A673 (cell line): ENCODE results near the gene HAT1. TPM values are rescaled to one million over a fixed set of nuclear protein-coding genes. Genes with fewer than 3 reads are reported as not detected.

Source experiments
- BruUV-seq: library from RNA; stranded (reverse); fragments of 400-500 nt; replicated peaks from 2 replicates; lab custom pipeline; 2021; lab: Mats Ljungman, UMichigan
- CTCF ChIA-PET: fragments of 300-600 bp; sonication (Branson Sonifier 250); formaldehyde crosslinking; loops from one replicate; lab custom pipeline; 2022; ENCODE audit warnings: antibody characterized with exemption; lab: Charles Lee
- POLR2A ChIA-PET: fragments of 300-600 bp; sonication (Branson Sonifier 250); formaldehyde crosslinking; loops from one replicate; lab custom pipeline; 2022; ENCODE audit warnings: antibody characterized with exemption; ENCODE audit not compliant: low non-redundant PET; lab: Charles Lee
- DNase-seq: peaks from one replicate; pipeline ENCODE4 v3.0.0-alpha.2; 2015; ENCODE audit warnings: low spot score
- H3K27ac ChIP-seq: fragments of 200-600 bp; sonication (generic); 2 replicates; pipeline ENCODE4 v1.5.1; 2016; ENCODE audit warnings: mixed run types, low read depth, mild to moderate bottlenecking, mixed read lengths, antibody characterized with exemption, low read length; ENCODE audit not compliant: poor library complexity, severe bottlenecking
- H3K27me3 ChIP-seq: fragments of 200-600 bp; sonication (generic); replicated peaks from 2 replicates; pipeline ENCODE4 v1.6.1; 2017; ENCODE audit warnings: mixed run types, low read depth, mild to moderate bottlenecking, mixed read lengths, antibody characterized with exemption, low read length; ENCODE audit not compliant: insufficient read depth, poor library complexity
- H3K36me3 ChIP-seq: fragments of 200-600 bp; sonication (generic); 2 replicates; pipeline ENCODE4 v1.6.1; 2016; ENCODE audit warnings: mixed run types, mild to moderate bottlenecking, mixed read lengths, antibody characterized with exemption, low read length; ENCODE audit not compliant: insufficient read depth, poor library complexity, severe bottlenecking
- H3K4me1 ChIP-seq: fragments of 200-600 bp; sonication (generic); 2 replicates; pipeline ENCODE4 v1.6.1; 2017; ENCODE audit warnings: mixed run types, mild to moderate bottlenecking, mixed read lengths, antibody characterized with exemption, low read length; ENCODE audit not compliant: insufficient read depth, poor library complexity, severe bottlenecking
- H3K4me3 ChIP-seq: fragments of 200-600 bp; sonication (generic); 2 replicates; pipeline ENCODE4 v1.5.1; 2016; ENCODE audit warnings: low read depth, mixed run types, mild to moderate bottlenecking, mixed read lengths, low read length; ENCODE audit not compliant: poor library complexity, severe bottlenecking
- H3K9me3 ChIP-seq: fragments of 200-600 bp; sonication (generic); 2 replicates; pipeline ENCODE4 v1.6.1; 2016; ENCODE audit warnings: mixed run types, low read depth, mild to moderate bottlenecking, mixed read lengths, antibody characterized with exemption, low read length; ENCODE audit not compliant: poor library complexity, severe bottlenecking
- EZH2 ChIP-seq: fragments of 200-600 bp; sonication (generic); IDR thresholded peaks from 2 replicates; pipeline ENCODE4 v1.6.1; 2017; ENCODE audit warnings: borderline replicate concordance, low read depth, mild to moderate bottlenecking, mixed read lengths, antibody characterized with exemption, low read length; ENCODE audit not compliant: poor library complexity, severe bottlenecking
- intact Hi-C: fragments of 100-400 bp; cut with micrococcal nuclease; formaldehyde crosslinking; loops from one replicate; pipeline ENCODE4 v1.10.0; 2022; ENCODE audit not compliant: unreplicated experiment
- total RNA-seq: library from RNA; stranded (reverse); gene quantifications from 2 replicates; pipeline ENCODE4 v1.2.3, GENCODE V29; 2021
- TF ChIP-seq, protein P1 (sequence below): fragments of 300-800, 200-600 bp; sonication (generic); conservative IDR thresholded peaks from 2 replicates; pipeline ENCODE4 v1.5.1; 2017; ENCODE audit warnings: low read depth, mild to moderate bottlenecking, antibody characterized with exemption, low read length, moderate library complexity, mixed read lengths

The HAT1 gene
- total RNA-seq, 1 experiment from 2014 or later, result 115 TPM

DNA sequence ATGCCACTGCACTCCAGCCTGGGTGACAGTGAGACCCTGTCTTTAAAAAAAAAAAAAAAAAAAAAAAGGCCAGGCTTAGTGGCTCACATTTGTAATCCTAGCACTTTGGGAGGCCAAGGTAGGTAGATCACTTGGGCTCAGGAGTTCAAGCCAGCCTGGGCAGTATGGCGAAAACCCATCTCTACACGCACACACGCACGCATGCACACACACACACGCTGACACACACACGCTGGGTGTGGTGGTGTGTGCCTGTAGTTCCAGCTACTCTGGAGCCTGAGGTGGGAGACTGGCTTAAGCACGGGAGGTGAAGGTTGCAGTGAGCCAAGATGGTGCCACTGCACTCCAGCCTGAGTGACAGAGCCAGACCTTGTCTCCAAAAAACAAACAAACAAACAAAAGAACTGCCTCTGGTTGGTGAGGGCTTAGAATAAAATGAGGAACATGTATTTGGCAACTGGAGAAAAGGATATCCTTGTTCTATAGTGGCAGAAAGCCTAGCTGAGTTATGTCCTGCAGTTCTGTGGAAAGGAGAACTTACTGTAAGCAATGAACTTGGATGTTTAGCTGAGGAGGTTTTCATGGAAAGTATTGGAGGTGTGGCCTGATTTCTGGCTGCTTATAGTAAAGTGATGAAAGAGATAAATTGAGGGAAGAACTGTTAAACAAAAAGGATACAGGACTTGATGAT, 34.0 kb downstream of the HAT1 start:
- intact Hi-C loops, result loop anchor here (5.0 to 10.0 kb wide), 2 partner anchors 146 to 251 kb away; partner anchors contain the start of gene DLX2
- peak; percentile 12 for DNase-seq
- BruUV-seq, result no TSS peak
- Histone ChIP-seq H3K9me3 (no peaks in the 10 kb centered on the region), H3K4me1 (peaks cover 10% of the 10 kb centered on the region), H3K27ac (no peak overlapping the region), H3K4me3 (no peak overlapping the region), H3K36me3 (no peaks in the 10 kb centered on the region), H3K27me3 (no peaks in the 10 kb centered on the region)
- ChIA-PET POLR2A (interaction anchor here (0.6 kb wide), 1 partner anchor 100 kb away, joined by 3 read pairs; no protein-coding TSS in a partner anchor), CTCF (no interaction called here)
- TF ChIP-seq, protein P1, sequence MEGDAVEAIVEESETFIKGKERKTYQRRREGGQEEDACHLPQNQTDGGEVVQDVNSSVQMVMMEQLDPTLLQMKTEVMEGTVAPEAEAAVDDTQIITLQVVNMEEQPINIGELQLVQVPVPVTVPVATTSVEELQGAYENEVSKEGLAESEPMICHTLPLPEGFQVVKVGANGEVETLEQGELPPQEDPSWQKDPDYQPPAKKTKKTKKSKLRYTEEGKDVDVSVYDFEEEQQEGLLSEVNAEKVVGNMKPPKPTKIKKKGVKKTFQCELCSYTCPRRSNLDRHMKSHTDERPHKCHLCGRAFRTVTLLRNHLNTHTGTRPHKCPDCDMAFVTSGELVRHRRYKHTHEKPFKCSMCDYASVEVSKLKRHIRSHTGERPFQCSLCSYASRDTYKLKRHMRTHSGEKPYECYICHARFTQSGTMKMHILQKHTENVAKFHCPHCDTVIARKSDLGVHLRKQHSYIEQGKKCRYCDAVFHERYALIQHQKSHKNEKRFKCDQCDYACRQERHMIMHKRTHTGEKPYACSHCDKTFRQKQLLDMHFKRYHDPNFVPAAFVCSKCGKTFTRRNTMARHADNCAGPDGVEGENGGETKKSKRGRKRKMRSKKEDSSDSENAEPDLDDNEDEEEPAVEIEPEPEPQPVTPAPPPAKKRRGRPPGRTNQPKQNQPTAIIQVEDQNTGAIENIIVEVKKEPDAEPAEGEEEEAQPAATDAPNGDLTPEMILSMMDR, result no peak
- no peak for TF ChIP-seq EZH2

DNA sequence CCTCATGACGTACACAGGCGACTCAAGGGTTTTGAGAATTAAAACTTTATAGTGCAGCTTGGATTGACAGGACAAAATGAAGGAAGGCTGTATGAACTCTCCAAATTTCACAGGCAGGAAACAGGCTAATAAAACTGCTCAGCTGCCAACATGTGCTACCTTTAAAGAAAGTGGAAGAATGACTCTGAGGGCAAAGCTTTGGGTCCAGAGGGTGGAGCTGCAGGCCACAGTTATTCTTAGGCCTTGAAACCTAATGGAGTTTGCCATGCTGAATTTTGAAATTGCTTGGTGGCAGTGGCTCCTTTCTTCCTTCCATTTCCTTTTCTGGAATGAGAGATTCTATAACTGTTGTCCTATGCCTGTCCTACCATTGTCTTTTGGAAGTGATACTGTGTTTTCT, 34.8 kb downstream of the HAT1 start:
- DNase-seq, result peak; percentile 71
- H3K27me3 ChIP-seq, result no peaks in the 10 kb centered on the region
- intact Hi-C loops, result loop anchor here (5.0 to 10.0 kb wide), 2 partner anchors 145 to 252 kb away; partner anchors contain the start of gene DLX2
- ChIA-PET CTCF (no interaction called here), POLR2A (no interaction called here)
- BruUV-seq, result no TSS peak
- peaks cover 10% of the 10 kb centered on the region for H3K4me1 ChIP-seq
- H3K9me3 ChIP-seq, result no peaks in the 10 kb centered on the region
- no peaks in the 10 kb centered on the region for H3K36me3 ChIP-seq
- H3K4me3 ChIP-seq, result no peak overlapping the region
- TF ChIP-seq, protein P1, result peak; percentile 53
- no peak for TF ChIP-seq EZH2
- H3K27ac ChIP-seq, result peak overlapping the region; percentile 16

DNA sequence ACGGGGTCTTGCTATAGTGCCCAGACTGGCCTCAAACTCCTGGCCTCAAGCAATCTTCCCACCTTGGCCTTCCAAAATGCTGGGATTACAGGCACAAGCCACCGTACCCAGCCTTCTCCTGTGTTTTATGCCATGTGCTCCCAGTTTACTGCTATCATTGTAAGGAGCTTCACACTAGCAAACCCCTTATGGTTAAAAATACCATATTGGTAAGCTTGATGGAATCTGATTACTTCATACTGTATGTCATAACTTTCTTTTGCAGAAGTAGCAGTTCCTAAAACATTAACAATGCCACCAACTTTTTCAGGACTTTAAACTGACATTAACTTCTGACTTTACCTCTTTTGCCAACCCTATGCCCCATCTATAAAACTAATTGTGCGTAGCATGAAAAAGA, 36.2 kb downstream of the HAT1 start:
- H3K27me3 ChIP-seq, result no peaks in the 10 kb centered on the region
- H3K4me1 ChIP-seq, result peaks cover 14% of the 10 kb centered on the region
- no peak for TF ChIP-seq EZH2
- TF ChIP-seq, protein P1, result no peak
- H3K36me3 ChIP-seq, result no peaks in the 10 kb centered on the region
- no peak for DNase-seq
- ChIA-PET POLR2A (no interaction called here), CTCF (no interaction called here)
- BruUV-seq, result no TSS peak
- no peak overlapping the region for H3K4me3 ChIP-seq
- intact Hi-C loops, result loop anchor here (5.0 to 10.0 kb wide), 2 partner anchors 144 to 254 kb away; partner anchors contain the start of gene DLX2
- H3K9me3 ChIP-seq, result no peaks in the 10 kb centered on the region
- peak overlapping the region; percentile 34 for H3K27ac ChIP-seq
